HG02973 (cell line): ENCODE measurements around the gene NDOR1.
"Not testable (repeated sequence)": the region's sequence is repeated elsewhere in the genome, so short reads cannot be mapped to it uniquely, and the experiment has no call there.

Experiments
- ATAC-seq: cut with Tn5 transposase; IDR thresholded peaks from one replicate; pipeline ENCODE4 v1.9.1; 2021; ENCODE audit warnings: moderate library complexity; ENCODE audit not compliant: unreplicated experiment

NDOR1 gene

DNA sequence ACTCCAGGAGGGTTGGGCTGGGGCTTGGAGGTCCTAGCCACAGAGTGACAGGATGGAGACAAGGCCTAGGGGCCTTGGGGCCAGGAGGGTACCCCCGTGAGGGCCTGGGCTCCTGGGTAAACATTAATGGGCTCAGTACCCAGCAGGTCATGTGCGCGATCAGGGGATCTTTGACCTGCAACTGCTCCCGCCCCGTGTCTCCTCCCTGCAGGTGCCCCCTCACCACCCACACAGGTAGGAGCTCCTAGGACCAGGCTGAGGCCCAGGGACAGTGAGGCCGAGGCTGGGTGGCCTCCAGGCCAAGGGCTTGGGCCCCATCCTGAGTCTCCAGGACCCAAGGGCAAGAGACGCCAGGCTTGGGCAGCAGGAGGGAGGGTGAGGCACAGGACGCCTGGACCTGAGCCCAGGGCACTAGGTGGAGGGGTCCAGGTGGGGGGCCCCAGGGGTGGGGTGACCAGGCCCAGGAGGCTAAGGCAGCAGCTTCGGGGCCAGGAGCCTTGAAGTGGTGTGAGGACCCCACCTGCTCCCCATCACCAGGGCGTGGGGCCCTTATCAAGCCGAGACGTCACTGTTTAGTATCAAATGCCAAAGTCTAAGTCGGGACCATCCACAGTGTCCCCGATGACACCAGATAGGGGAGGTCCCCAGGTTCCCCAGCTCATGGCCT lies 25.3 kb downstream of the NDOR1 start, which contains the start of gene SLC34A3:
Gene SLC34A3 (plus strand): TSS at position 197 of the 667 bp plus-strand sequence. CDS start 802 bp downstream, outside the sequence.
- no peak for ATAC-seq

DNA sequence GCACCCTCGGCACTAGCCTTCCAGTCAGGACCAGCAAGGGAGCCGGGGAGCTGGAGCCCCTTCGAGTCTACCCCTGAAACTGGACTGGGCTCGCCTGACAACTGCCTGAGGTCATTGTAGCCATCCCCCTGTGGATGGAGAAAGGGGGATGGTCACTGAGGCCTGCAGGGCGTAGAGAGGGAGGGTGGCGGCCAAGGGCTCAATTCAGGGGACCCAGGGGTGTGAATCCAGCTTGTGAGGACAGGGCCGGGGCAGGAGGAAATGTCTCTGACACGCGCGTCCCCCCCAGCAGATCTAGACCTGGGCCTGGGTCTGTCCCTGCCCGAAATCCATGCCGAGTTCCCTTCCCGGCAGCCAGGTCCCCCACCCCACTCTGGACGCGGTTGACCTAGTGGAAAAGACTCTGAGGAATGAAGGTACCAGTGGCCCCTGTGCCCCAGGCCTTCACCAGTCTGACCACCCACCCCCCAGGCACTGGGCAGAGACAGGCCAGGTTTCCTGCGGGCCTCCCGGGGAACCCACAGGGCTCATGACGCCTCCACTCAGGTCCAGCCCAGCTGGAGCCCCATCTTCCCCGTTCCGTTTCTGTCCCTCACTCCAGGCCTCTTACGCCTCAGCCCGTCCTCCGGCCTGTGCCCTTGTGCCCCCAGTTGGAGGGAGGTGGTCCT lies 26.0 kb downstream of the NDOR1 start:
- no peak for ATAC-seq

GRCh38 chr9:137232101-137232500 lies 26.6 kb downstream of the NDOR1 start:
- no peak for ATAC-seq

GRCh38 chr9:137232510-137232909 lies 27.0 kb downstream of the NDOR1 start:
- ATAC-seq: no peak

- no peak for ATAC-seq
These were observed 27.9 kb downstream of the NDOR1 start for GRCh38 chr9:137233143-137233980.

GRCh38 chr9:137234055-137234697 lies 28.7 kb downstream of the NDOR1 start:
- no peak for ATAC-seq

GRCh38 chr9:137234758-137235423 lies 29.4 kb downstream of the NDOR1 start:
- no peak for ATAC-seq

DNA sequence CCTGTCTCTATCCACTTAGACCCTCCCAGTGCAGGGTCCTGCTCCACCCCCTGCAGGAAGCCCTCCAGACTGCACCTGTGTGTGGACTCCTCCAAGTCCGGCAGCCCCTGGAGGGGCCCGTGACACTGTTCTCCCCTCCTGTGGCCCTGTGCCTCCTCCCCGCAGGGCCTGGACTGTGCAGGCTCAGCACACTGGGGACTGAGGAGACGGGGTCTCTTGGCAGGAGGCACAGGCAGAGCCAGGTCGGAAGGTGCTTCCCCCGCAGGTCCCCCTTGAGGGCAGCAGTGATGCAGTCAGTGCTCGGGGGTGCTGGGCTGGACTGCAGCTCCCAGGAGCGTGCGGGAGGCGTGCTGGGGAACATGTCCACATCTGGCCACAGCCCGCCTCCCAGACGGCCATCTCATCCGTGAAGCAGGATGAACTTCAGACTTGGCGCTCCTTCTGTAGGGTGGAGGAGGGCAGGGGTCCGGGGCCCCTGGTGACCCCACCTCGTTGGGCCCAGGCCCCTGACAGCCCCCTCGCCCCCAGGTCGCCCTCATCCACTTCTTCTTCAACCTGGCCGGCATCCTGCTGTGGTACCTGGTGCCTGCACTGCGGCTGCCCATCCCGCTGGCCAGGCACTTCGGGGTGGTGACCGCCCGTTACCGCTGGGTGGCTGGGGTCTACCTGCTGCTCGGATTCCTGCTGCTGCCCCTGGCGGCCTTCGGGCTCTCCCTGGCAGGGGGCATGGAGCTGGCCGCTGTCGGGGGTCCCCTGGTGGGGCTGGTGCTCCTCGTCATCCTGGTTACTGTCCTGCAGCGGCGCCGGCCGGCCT lies 30.1 kb downstream of the NDOR1 start:
- no peak for ATAC-seq

- ATAC-seq: peak; percentile 19
These were observed 30.9 kb downstream of the NDOR1 start for GRCh38 chr9:137236238-137236935.

DNA sequence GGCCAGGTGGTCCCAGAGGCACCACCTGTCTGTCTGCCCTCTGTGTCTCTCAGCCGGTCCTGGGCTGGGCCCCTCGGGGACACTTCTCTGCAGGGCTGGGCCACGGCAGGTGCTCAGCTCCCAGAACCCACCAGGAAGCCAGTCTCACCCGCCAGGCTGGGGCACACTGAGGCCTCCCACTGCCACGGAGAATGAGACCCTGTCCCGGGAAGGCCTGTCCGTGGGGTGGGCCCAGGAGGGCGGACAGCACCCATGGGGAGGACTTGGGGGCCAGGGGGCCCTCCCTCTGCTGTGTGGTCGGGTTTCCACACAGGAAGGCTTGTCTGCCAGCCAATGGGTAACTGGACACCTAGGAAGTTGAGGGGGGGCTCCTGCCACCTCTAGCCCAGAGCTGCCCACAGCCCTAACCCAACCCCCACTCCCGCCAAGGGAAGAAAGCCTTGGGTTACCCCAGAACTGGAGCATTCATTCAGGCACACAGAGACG lies 31.5 kb downstream of the NDOR1 start:
- no peak for ATAC-seq

DNA sequence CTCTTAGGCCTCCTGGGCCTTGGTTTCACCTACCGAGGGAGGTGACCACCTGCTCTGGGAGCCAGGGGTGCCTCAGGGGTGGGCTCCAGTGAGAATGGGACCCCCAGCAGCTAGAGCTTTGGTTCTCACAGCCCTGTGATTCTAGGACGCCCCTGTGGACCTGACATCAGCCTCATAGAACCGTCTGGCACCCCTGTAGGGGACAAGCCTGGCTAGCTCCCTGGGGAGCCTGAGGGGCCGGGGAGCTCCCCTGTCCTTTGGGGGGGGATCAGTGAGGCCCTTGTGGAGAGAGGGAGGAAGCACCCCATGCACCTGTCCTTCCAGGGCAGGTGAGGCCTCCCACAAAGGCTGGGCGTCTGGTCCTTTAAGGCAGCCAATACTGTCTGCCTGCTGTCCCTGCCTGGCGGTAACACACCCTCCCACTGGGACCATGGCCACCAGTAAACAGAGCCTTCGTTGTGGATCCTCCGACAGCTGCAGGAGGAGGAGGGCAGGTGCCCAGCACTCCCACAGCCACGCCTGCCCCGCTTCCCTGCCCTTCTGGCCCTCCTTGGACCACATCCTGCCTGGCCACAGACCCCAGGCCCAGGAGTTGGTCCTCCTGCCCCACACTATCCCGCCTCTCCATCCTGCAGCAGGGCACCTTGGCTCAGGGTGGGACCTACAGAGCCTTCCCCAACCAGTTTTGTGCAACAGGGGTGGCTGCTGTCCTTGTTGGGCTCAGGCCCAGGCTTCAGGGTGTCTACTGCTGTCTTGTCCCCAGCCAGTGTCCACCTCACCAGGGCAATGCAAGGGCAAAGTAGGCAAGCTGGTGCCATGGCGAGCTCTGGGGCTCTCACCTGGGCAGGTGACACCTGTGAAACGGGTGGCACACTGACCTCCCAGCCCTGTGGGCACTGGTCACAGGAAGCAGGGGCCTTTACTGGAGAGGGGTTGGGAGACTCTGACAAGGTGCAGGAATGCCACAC lies 32.5 kb downstream of the NDOR1 start:
- no peak for ATAC-seq

- ATAC-seq: not testable (repeated sequence)
These were observed 34.2 kb downstream of the NDOR1 start for GRCh38 chr9:137239541-137240200.

GRCh38 chr9:137240318-137240840 lies 34.9 kb downstream of the NDOR1 start:
- ATAC-seq: peak; percentile 18

- ATAC-seq: peak; percentile 59
These were observed 35.5 kb downstream of the NDOR1 start, which contains the start of gene TUBB4B for GRCh38 chr9:137240841-137241489. TSS of gene TUBB4B (plus strand) at chr9:137241287. CDS start at chr9:137241361, 74 bp downstream.

GRCh38 chr9:137241490-137242268 lies 36.2 kb downstream of the NDOR1 start:
- peak; percentile 5 for ATAC-seq
